HepG2 (cell line): ENCODE data around the gene SLC43A1. TPM values are rescaled to one million over a fixed set of nuclear protein-coding genes. Genes with fewer than 3 reads are reported as not detected.

ENCODE experiments used
- CSRNP2 ChIP-seq: sonication (generic); formaldehyde crosslinking; conservative IDR thresholded peaks from 2 replicates; pipeline ENCODE4 v1.8.0; 2022; ENCODE audit warnings: low read depth, missing genetic modification reagents
- FOXM1 ChIP-seq: sonication (generic); formaldehyde crosslinking; IDR thresholded peaks from 2 replicates; pipeline ENCODE4 v1.5.0; 2020; ENCODE audit warnings: missing genetic modification reagents
- HOXA3 ChIP-seq: sonication (generic); formaldehyde crosslinking; IDR thresholded peaks from 2 replicates; pipeline ENCODE4 v1.5.0; 2020; ENCODE audit warnings: missing genetic modification reagents
- MIER3 ChIP-seq: IDR thresholded peaks from 2 replicates; pipeline ENCODE4 v1.6.1; 2016; ENCODE audit warnings: missing compliant biosample characterization, borderline replicate concordance
- MTF1 ChIP-seq: sonication (generic); formaldehyde crosslinking; IDR thresholded peaks from 2 replicates; pipeline ENCODE4 v1.5.0; 2020; ENCODE audit warnings: missing genetic modification reagents
- POLR2AphosphoS2 ChIP-seq: IDR thresholded peaks from 2 replicates; pipeline ENCODE4 v1.6.1; 2011; ENCODE audit warnings: low read depth, low read length, improper control_type of control experiment
- POLR2AphosphoS5 ChIP-seq: IDR thresholded peaks from 2 replicates; pipeline ENCODE4 v1.6.1; 2012; ENCODE audit warnings: low read depth, low read length
- RELA ChIP-seq: sonication (generic); formaldehyde crosslinking; IDR thresholded peaks from 2 replicates; pipeline ENCODE4 v1.4.0; 2020; ENCODE audit warnings: missing genetic modification reagents
- SOX6 ChIP-seq, 2 experiments: fragments of 450-650 bp in 1 of 2; sonication (generic) in 1 of 2; formaldehyde crosslinking in 1 of 2; IDR thresholded peaks; 2 replicates each; pipeline versions ENCODE4 v1.4.0 to v1.6.1; 2017 to 2020; ENCODE audit warnings: antibody characterized with exemption in 1 of 2, mild to moderate bottlenecking in 1 of 2, missing genetic modification reagents in 1 of 2
- STAT5B ChIP-seq: sonication (generic); formaldehyde crosslinking; IDR thresholded peaks from 2 replicates; pipeline ENCODE4 v1.4.0; 2020; ENCODE audit warnings: missing genetic modification reagents
- TAF15 ChIP-seq: fragments of 200-400 bp; formaldehyde crosslinking; IDR thresholded peaks from one replicate; pipeline ENCODE4 v1.6.1; 2018; ENCODE audit warnings: mild to moderate bottlenecking, low read depth, low read length; ENCODE audit not compliant: poor library complexity, severe bottlenecking
- ZBTB1 ChIP-seq: sonication (generic); formaldehyde crosslinking; IDR thresholded peaks from 2 replicates; pipeline ENCODE4 v1.4.0; 2020; ENCODE audit warnings: missing genetic modification reagents, borderline replicate concordance
- ZBTB14 ChIP-seq: sonication (generic); formaldehyde crosslinking; IDR thresholded peaks from 2 replicates; pipeline ENCODE4 v1.4.0; 2020; ENCODE audit warnings: missing genetic modification reagents
- ZFP62 ChIP-seq: sonication (generic); formaldehyde crosslinking; IDR thresholded peaks from 2 replicates; pipeline ENCODE4 v1.4.0; 2020; ENCODE audit warnings: missing genetic modification reagents
- ZNF251 ChIP-seq: sonication (generic); formaldehyde crosslinking; IDR thresholded peaks from 2 replicates; pipeline ENCODE4 v1.9.0; 2021; ENCODE audit warnings: mild to moderate bottlenecking, missing genetic modification reagents
- ZNF33A ChIP-seq: sonication (generic); formaldehyde crosslinking; IDR thresholded peaks from 2 replicates; pipeline ENCODE4 v1.5.1; 2020; ENCODE audit warnings: missing genetic modification reagents, mild to moderate bottlenecking, moderate library complexity, borderline replicate concordance
- ZNF441 ChIP-seq: sonication (generic); formaldehyde crosslinking; IDR thresholded peaks from 2 replicates; pipeline ENCODE4 v1.7.0; 2021; ENCODE audit warnings: missing genetic modification reagents, borderline replicate concordance
- ZNF503 ChIP-seq: sonication (generic); formaldehyde crosslinking; IDR thresholded peaks from 2 replicates; pipeline ENCODE4 v1.4.0; 2020; ENCODE audit warnings: missing genetic modification reagents
- ZNF510 ChIP-seq: sonication (generic); formaldehyde crosslinking; IDR thresholded peaks from 2 replicates; pipeline ENCODE4 v1.4.0; 2020; ENCODE audit warnings: low read depth, mild to moderate bottlenecking, missing genetic modification reagents
- polyA plus RNA-seq, 8 experiments: library from polyadenylated mRNA; depleted of rRNA in 3 of 8; stranded (reverse) in 7 of 8; unstranded in 1 of 8; fragments of >200 nt; fragmentation: Illumina TruSeq in 4 of 8; extraction: Trizol in 4 of 8; gene quantifications; 2 replicates each; pipeline versions ENCODE4 v1.2.1 to v1.2.3, GENCODE V29; 2011 to 2016; ENCODE audit warnings: low read depth in 4 of 8, missing spikeins in 1 of 8, mixed read lengths in 1 of 8; ENCODE audit not compliant: insufficient read depth in 1 of 8
- total RNA-seq, 5 experiments: library from RNA; depleted of rRNA; stranded (reverse); fragments of >200 nt; fragmentation: Illumina TruSeq; extraction: Trizol; gene quantifications; 2 replicates each; pipeline ENCODE4 v1.2.3, GENCODE V29; 2016; ENCODE audit warnings: low read depth in 1 of 5
- TF ChIP-seq, protein P1 (sequence below): sonication (generic); formaldehyde crosslinking; IDR thresholded peaks from 2 replicates; pipeline ENCODE4 v1.9.0; 2022; ENCODE audit warnings: low read depth, missing genetic modification reagents
- TF ChIP-seq, protein P2 (sequence below): sonication (generic); formaldehyde crosslinking; IDR thresholded peaks from 2 replicates; pipeline ENCODE4 v1.4.0; 2020; ENCODE audit warnings: low read depth, mild to moderate bottlenecking, missing genetic modification reagents

The SLC43A1 gene
- total and polyA plus RNA-seq, 2 of the 13 experiments (the other 11 are each of a cell fraction or from before 2014, with no cell fraction given), result 72.3 to 87.6 TPM

DNA sequence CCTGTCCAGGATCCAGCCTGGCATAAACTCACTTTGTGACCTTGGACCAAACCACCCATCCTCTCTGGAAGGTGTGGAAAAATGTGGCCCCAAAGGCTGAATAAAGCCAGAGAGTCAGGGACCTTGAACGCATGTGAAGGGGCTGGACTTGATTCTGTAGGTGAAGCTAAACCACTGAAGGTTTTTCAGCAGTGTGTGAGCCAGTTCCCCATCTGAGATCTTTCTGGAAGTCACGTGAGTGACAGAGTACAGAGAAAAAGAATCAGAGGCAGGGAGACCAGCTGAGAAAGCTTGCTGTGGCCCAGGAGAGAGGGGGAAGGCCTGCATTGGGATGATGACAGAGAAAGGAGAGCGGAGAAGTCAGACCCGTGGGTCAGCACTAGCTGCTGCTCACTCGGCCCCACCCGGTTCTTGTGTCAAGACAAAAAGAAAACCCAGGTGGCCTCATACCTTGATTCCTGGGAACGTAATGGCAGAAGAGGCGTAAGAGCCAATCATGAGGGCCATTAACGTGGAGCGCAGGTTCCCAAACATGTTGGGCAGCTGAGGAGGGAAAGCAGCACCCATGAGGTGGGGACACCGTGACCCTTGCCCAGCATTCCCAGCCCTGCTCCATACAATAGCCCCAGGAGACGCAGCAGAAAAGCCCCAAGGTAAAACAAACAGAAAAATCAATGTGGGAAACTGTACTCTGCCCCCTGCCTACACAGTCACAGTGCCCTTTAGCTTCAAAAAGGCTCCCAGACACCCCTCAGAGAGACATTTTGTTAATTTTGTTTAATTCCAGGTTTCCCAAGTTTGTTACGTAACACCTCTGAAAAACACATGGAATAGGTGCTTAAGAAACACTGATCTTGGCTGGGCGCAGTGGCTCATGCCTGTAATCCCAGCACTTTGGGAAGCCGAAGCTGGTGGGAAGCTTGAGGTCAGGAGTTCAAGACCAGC, 17.9 kb downstream of the SLC43A1 start (continued):
- TF ChIP-seq HOXA3 (CRISPR knock-in tag), result peak; percentile 60; the same call in 1 of the 2 replicates
- TF ChIP-seq POLR2AphosphoS2, result no peak
- TF ChIP-seq MTF1, result no peak
- TF ChIP-seq SOX6 (IDR thresholded peaks at IDR 0.05), result no peak
- peak; percentile 95 for TF ChIP-seq SOX6 (CRISPR knock-in tag; IDR thresholded peaks at IDR 0.05)
- no peak for TF ChIP-seq TAF15
- 0 out of 2 replicates have a peak, but pooled peaks have one; percentile 12 for TF ChIP-seq POLR2AphosphoS5
- TF ChIP-seq ZNF251, result no peak
- TF ChIP-seq ZFP62 (CRISPR knock-in tag), result no peak
- no peak for TF ChIP-seq STAT5B
- TF ChIP-seq, protein P1, sequence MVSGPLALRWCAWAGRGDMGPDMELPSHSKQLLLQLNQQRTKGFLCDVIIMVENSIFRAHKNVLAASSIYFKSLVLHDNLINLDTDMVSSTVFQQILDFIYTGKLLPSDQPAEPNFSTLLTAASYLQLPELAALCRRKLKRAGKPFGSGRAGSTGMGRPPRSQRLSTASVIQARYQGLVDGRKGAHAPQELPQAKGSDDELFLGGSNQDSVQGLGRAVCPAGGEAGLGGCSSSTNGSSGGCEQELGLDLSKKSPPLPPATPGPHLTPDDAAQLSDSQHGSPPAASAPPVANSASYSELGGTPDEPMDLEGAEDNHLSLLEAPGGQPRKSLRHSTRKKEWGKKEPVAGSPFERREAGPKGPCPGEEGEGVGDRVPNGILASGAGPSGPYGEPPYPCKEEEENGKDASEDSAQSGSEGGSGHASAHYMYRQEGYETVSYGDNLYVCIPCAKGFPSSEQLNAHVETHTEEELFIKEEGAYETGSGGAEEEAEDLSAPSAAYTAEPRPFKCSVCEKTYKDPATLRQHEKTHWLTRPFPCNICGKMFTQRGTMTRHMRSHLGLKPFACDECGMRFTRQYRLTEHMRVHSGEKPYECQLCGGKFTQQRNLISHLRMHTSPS (CRISPR knock-in tag), result peak; percentile 39
- TF ChIP-seq MIER3 (CRISPR knock-in tag), result peak; percentile 28; the same call in 1 of the 2 replicates
- TF ChIP-seq ZNF503 (CRISPR knock-in tag), result peak; percentile 79
- TF ChIP-seq ZNF33A (CRISPR knock-in tag), result no peak
- TF ChIP-seq ZBTB14 (CRISPR knock-in tag), result no peak
- TF ChIP-seq FOXM1 (CRISPR knock-in tag), result no peak
- no peak for TF ChIP-seq ZNF510 (CRISPR knock-in tag)
- TF ChIP-seq ZNF441, result no peak
- no peak for TF ChIP-seq CSRNP2 (CRISPR knock-in tag)
- no peak for TF ChIP-seq ZBTB1 (CRISPR knock-in tag)
- TF ChIP-seq, protein P2, sequence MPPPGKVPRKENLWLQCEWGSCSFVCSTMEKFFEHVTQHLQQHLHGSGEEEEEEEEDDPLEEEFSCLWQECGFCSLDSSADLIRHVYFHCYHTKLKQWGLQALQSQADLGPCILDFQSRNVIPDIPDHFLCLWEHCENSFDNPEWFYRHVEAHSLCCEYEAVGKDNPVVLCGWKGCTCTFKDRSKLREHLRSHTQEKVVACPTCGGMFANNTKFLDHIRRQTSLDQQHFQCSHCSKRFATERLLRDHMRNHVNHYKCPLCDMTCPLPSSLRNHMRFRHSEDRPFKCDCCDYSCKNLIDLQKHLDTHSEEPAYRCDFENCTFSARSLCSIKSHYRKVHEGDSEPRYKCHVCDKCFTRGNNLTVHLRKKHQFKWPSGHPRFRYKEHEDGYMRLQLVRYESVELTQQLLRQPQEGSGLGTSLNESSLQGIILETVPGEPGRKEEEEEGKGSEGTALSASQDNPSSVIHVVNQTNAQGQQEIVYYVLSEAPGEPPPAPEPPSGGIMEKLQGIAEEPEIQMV (CRISPR knock-in tag), result no peak
- no peak for TF ChIP-seq RELA
